HG02763 (cell line): ENCODE results near the gene C1GALT1.
"Not testable (repeated sequence)": the region's sequence is repeated elsewhere in the genome, so short reads cannot be mapped to it uniquely, and the experiment has no call there.

Experiments
- ATAC-seq: cut with Tn5 transposase; IDR thresholded peaks from one replicate; pipeline ENCODE4 v1.9.1; 2021; ENCODE audit warnings: mild to moderate bottlenecking, moderate library complexity; ENCODE audit not compliant: unreplicated experiment

Gene C1GALT1

GRCh38 chr7:7199592-7199991, 17.2 kb downstream of the C1GALT1 start:
- not testable (repeated sequence) for ATAC-seq

- ATAC-seq = not testable (repeated sequence)
Measured at GRCh38 chr7:7200255-7200654, 17.9 kb downstream of the C1GALT1 start.

- peak; percentile 92 for ATAC-seq
Measured at GRCh38 chr7:7201578-7202374, 19.4 kb downstream of the C1GALT1 start.

DNA sequence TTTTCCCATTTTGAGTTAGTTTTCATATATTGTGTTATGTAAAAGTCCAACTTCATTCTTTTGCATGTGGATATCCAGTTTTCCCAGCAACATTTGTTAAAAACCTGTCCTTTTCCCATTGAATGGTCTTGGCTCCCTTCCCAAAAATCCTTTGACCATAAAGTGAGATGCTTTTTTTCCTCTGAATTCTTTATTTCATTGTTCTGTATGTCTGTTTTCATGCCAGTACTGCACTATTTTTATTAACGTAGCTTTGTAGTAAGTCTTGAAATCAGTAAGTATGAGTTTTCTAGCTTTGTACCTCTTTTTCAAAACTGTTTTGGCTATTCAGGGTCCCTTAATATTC, 20.0 kb downstream of the C1GALT1 start:
- ATAC-seq = no peak

- ATAC-seq = no peak
Measured at GRCh38 chr7:7203813-7204575, 21.6 kb downstream of the C1GALT1 start.

GRCh38 chr7:7207876-7208275, 25.5 kb downstream of the C1GALT1 start:
- no peak for ATAC-seq

GRCh38 chr7:7208520-7208919, 26.2 kb downstream of the C1GALT1 start:
- ATAC-seq = no peak

- no peak for ATAC-seq
Measured at GRCh38 chr7:7209412-7210050, 27.2 kb downstream of the C1GALT1 start.

GRCh38 chr7:7210475-7211237, 28.3 kb downstream of the C1GALT1 start:
- ATAC-seq = no peak

GRCh38 chr7:7212612-7213011, 30.3 kb downstream of the C1GALT1 start:
- no peak for ATAC-seq

- ATAC-seq = no peak
Measured at GRCh38 chr7:7214398-7215347, 32.3 kb downstream of the C1GALT1 start.

DNA sequence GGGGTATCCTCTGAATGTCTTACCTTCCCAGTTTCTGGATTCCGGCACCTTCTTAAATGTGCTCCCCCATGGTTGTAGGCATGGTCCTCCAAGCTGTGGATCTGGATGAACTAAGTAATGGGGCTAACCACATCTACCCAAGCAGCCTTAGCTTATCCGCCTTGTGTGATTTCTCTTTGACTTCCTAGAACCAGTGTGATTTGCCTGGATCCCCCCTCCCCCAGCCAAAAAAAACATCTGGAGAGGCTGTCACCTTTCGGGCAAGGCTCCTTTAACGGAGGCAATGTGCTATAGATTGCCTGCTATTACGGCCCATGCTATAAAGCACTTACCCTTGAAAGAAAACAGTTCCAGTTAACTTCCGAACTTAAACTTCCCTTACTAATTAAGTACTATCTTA, 33.9 kb downstream of the C1GALT1 start:
- no peak for ATAC-seq

GRCh38 chr7:7219216-7219615, 36.9 kb downstream of the C1GALT1 start:
- ATAC-seq = no peak

DNA sequence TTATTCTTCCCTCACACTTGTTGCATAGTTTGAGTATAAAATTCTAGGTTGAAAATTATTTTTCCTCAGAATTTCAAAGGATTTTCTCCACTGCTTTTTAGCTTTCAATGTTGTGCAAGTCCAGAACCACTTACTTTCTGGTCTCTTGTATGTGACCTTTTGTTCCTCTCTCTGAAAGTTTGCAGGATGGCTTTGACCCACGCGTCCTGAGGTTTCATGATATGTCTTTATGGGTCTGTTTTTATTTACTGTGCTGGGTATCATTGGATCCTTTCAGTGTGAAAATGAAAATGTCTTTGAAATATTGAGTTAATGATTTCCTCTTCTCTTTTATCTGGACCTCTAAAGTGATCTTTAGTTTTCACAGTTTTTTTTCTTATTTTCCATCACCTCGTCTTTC, 38.5 kb downstream of the C1GALT1 start:
- ATAC-seq = no peak

- no peak for ATAC-seq
Measured at GRCh38 chr7:7221599-7222038, 39.3 kb downstream of the C1GALT1 start.

DNA sequence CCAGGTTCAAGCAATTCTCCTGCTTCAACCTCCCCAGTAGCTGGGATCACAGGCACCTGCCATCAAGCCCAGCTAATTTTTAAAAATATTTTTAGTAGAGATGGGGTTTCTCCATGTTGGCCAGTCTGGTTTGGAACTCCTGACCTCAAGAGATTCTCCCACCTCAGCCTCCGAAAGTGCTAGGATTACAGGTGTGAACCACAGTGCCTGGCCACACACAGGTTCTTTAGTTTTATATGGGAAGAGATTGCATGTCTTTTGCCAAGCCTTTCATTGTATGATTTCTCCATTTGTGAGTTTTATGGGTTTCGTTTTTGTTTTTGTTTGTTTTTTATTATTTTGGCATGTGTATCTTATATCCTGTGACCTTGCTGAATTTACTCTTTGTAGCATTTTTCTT, 40.9 kb downstream of the C1GALT1 start:
- ATAC-seq = no peak

GRCh38 chr7:7226407-7226806, 44.1 kb downstream of the C1GALT1 start:
- no peak for ATAC-seq

- ATAC-seq = no peak
Measured at GRCh38 chr7:7228472-7228871, 46.1 kb downstream of the C1GALT1 start.

DNA sequence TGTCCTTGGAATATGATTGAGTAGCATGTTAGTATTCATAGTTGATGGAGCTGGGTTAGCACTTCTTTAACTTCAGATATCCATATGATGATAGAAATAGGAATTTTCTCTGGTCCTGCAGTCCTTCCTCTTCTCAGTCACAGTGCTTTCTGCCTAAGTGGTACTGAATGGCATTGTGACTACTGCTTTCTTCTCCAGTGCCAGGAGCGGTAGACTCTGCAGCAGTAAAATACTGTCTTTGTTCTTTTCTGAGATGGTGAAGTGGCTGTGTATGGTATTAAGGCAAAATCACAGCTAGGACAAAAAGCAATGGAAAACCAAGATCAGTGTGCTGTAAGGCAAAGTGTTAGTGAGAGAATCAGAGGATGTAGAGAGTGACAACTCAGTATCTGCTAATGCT, 46.6 kb downstream of the C1GALT1 start:
- no peak for ATAC-seq

GRCh38 chr7:7231000-7231399, 48.7 kb downstream of the C1GALT1 start:
- no peak for ATAC-seq
